H1 (cell line): ENCODE results near the gene GIT1. TPM values are rescaled to one million over a fixed set of nuclear protein-coding genes. Genes with fewer than 3 reads are reported as not detected.
"Not testable (repeated sequence)": the region's sequence is repeated elsewhere in the genome, so short reads cannot be mapped to it uniquely, and the experiment has no call there.

ENCODE experiments used
- CTCF ChIA-PET: fragments of 300-600 bp; sonication (Branson Sonifier 250); formaldehyde crosslinking; loops from one replicate; lab custom pipeline; 2021; ENCODE audit not compliant: partially characterized antibody; lab: Charles Lee
- POLR2A ChIA-PET: fragments of 300-600 bp; sonication (Branson Sonifier 250); formaldehyde crosslinking; loops from one replicate; lab custom pipeline; 2021; ENCODE audit warnings: inconsistent platforms; ENCODE audit not compliant: partially characterized antibody; lab: Charles Lee
- DNase-seq, 2 experiments: peaks; one replicate each; pipeline versions ENCODE4 v3.0.0 to v3.0.0-alpha.2; 2010 to 2022; ENCODE audit warnings: low spot score in 2 of 2, low read depth in 1 of 2, mixed read lengths in 1 of 2
- FAIRE-seq: peaks from 2 replicates; lab custom pipeline; 2011; peaks lifted over from hg19 to GRCh38; lab: Jason Lieb, UNC
- H2AFZ ChIP-seq: 2 replicates; pipeline ENCODE4 v1.8.1; 2012; ENCODE audit warnings: low read length, inconsistent platforms
- H2AK5ac ChIP-seq: 2 replicates; pipeline ENCODE4 v1.6.1; 2013; ENCODE audit warnings: low read depth, low read length
- H2BK120ac ChIP-seq: replicated peaks from 2 replicates; pipeline ENCODE3; 2013; ENCODE audit warnings: low read depth, low read length, inconsistent platforms
- H2BK12ac ChIP-seq: 2 replicates; pipeline ENCODE4 v1.6.1; 2013; ENCODE audit warnings: low read depth, low read length
- H2BK15ac ChIP-seq: 2 replicates; pipeline ENCODE4 v1.6.1; 2013; ENCODE audit warnings: low read length
- H2BK20ac ChIP-seq: 2 replicates; pipeline ENCODE4 v1.6.1; 2013; ENCODE audit warnings: low read length
- H2BK5ac ChIP-seq: 2 replicates; pipeline ENCODE4 v1.6.1; 2013; ENCODE audit warnings: low read depth, low read length
- H3K14ac ChIP-seq: 2 replicates; pipeline ENCODE4 v1.6.1; 2013; ENCODE audit warnings: inconsistent platforms; ENCODE audit not compliant: insufficient read length
- H3K18ac ChIP-seq: 2 replicates; pipeline ENCODE4 v1.6.1; 2013; ENCODE audit warnings: low read length; ENCODE audit errors: extremely low read depth
- H3K23ac ChIP-seq: 2 replicates; pipeline ENCODE4 v1.6.1; 2013; ENCODE audit warnings: inconsistent platforms; ENCODE audit not compliant: insufficient read length
- H3K23me2 ChIP-seq: 2 replicates; pipeline ENCODE4 v1.6.1; 2013; ENCODE audit warnings: low read depth, low read length
- H3K27ac ChIP-seq: 2 replicates; pipeline ENCODE4 v1.6.1; 2011; ENCODE audit warnings: low read depth, low read length, inconsistent platforms
- H3K27me3 ChIP-seq, 4 experiments: replicated peaks in 1 of 4; 1 replicate in 1 of 4; 2 replicates in 3 of 4; pipeline versions ENCODE4 v1.6.1 to v1.8.1; 2011 to 2013; ENCODE audit warnings: low read length in 3 of 4, mild to moderate bottlenecking in 3 of 4, inconsistent platforms in 2 of 4, mixed read lengths in 2 of 4, moderate library complexity in 1 of 4; ENCODE audit not compliant: control insufficient read depth in 3 of 4, insufficient read depth in 3 of 4; ENCODE audit errors: extremely low read depth in 1 of 4
- H3K36me3 ChIP-seq, 4 experiments: 2 replicates each; pipeline versions ENCODE4 v1.6.1 to v1.8.1; 2011 to 2013; ENCODE audit warnings: mild to moderate bottlenecking in 4 of 4, low read length in 3 of 4, moderate library complexity in 2 of 4, control low read depth in 1 of 4, inconsistent platforms in 1 of 4; ENCODE audit not compliant: insufficient read depth in 4 of 4, control insufficient read depth in 2 of 4
- H3K4ac ChIP-seq: replicated peaks from 2 replicates; pipeline ENCODE3; 2013; ENCODE audit warnings: low read length, low read depth, mixed read lengths, inconsistent platforms; ENCODE audit not compliant: insufficient read length
- H3K4me1 ChIP-seq, 4 experiments: replicated peaks in 1 of 4; 1 replicate in 1 of 4; 2 replicates in 3 of 4; pipeline versions ENCODE4 v1.6.1 to v1.8.1; 2011 to 2013; ENCODE audit warnings: low read length in 3 of 4, inconsistent platforms in 2 of 4, mixed read lengths in 1 of 4; ENCODE audit not compliant: insufficient read depth in 4 of 4, control insufficient read depth in 3 of 4
- H3K4me2 ChIP-seq, 2 experiments: 2 replicates each; pipeline versions ENCODE4 v1.6.1 to v1.8.1; 2011 to 2013; ENCODE audit warnings: low read depth in 2 of 2, low read length in 2 of 2, control low read depth in 1 of 2, inconsistent platforms in 1 of 2, mild to moderate bottlenecking in 1 of 2; ENCODE audit not compliant: insufficient read depth in 1 of 2
- H3K4me3 ChIP-seq, 4 experiments: fragments of 200-600, 300-600 bp in 1 of 4; sonication (generic), shearing (Covaris generic), sonication (Bioruptor Twin) in 1 of 4; 2 replicates each; pipeline versions ENCODE4 v1.5.1 to v1.8.1; 2011 to 2016; ENCODE audit warnings: low read length in 4 of 4, low read depth in 3 of 4, control low read depth in 2 of 4, inconsistent platforms in 2 of 4, mild to moderate bottlenecking in 2 of 4, mixed read lengths in 1 of 4, moderate library complexity in 1 of 4; ENCODE audit not compliant: insufficient read depth in 2 of 4; ENCODE audit errors: extremely low read depth in 1 of 4
- H3K56ac ChIP-seq: replicated peaks from 2 replicates; pipeline ENCODE3; 2013; ENCODE audit warnings: low read depth, mild to moderate bottlenecking, mixed read lengths, low read length, inconsistent platforms; ENCODE audit not compliant: insufficient read length
- H3K79me1 ChIP-seq: 2 replicates; pipeline ENCODE4 v1.6.1; 2013; ENCODE audit warnings: low read depth, low read length, control low read depth
- H3K79me2 ChIP-seq, 2 experiments: 2 replicates each; pipeline versions ENCODE4 v1.6.1 to v1.8.1; 2012 to 2013; ENCODE audit warnings: low read length in 2 of 2, mild to moderate bottlenecking in 2 of 2, inconsistent platforms in 1 of 2; ENCODE audit not compliant: insufficient read depth in 2 of 2, control insufficient read depth in 1 of 2
- H3K9ac ChIP-seq, 4 experiments: replicated peaks in 1 of 4; 1 replicate in 1 of 4; 2 replicates in 3 of 4; pipeline versions ENCODE4 v1.6.1 to v1.8.1; 2011 to 2013; ENCODE audit warnings: low read depth in 3 of 4, low read length in 3 of 4, control low read depth in 2 of 4, mild to moderate bottlenecking in 2 of 4, moderate library complexity in 2 of 4, inconsistent platforms in 1 of 4; ENCODE audit errors: extremely low read depth in 1 of 4
- H3K9me3 ChIP-seq, 2 experiments: 2 replicates each; pipeline versions ENCODE4 v1.6.1 to v1.8.1; 2012 to 2013; ENCODE audit warnings: mild to moderate bottlenecking in 2 of 2, moderate library complexity in 2 of 2, control low read depth in 1 of 2, inconsistent platforms in 1 of 2, low read depth in 1 of 2, low read length in 1 of 2, mixed read lengths in 1 of 2; ENCODE audit not compliant: insufficient read depth in 2 of 2
- H4K20me1 ChIP-seq, 2 experiments: replicated peaks in 1 of 2; 2 replicates each; pipeline versions ENCODE3 to v1.8.1; 2011 to 2013; ENCODE audit warnings: inconsistent platforms in 2 of 2, low read length in 2 of 2, mild to moderate bottlenecking in 1 of 2; ENCODE audit not compliant: insufficient read depth in 2 of 2, control insufficient read depth in 1 of 2
- H4K5ac ChIP-seq: 2 replicates; pipeline ENCODE4 v1.6.1; 2013; ENCODE audit warnings: low read length, low read depth, mixed read lengths, inconsistent platforms; ENCODE audit not compliant: insufficient read length
- H4K8ac ChIP-seq: 2 replicates; pipeline ENCODE4 v1.8.0; 2013; ENCODE audit warnings: mild to moderate bottlenecking, moderate library complexity, low read length, inconsistent platforms; ENCODE audit not compliant: insufficient read depth; ENCODE audit errors: extremely low read depth
- H4K91ac ChIP-seq: replicated peaks from 2 replicates; pipeline ENCODE3; 2013; ENCODE audit warnings: low read length, mixed read lengths, inconsistent platforms; ENCODE audit not compliant: insufficient read length
- CTBP2 ChIP-seq: IDR thresholded peaks from 2 replicates; pipeline ENCODE4 v1.7.0; 2011; ENCODE audit warnings: borderline replicate concordance, mild to moderate bottlenecking, moderate library complexity, mixed read lengths, low read length; ENCODE audit not compliant: insufficient read depth, insufficient read length
- EZH2 ChIP-seq: fragments of 200-600 bp; sonication (generic); IDR thresholded peaks from 2 replicates; pipeline ENCODE4 v1.7.1; 2012; ENCODE audit warnings: low read depth, mild to moderate bottlenecking, moderate library complexity, low read length, inconsistent platforms; ENCODE audit not compliant: severe bottlenecking
- HDAC2 ChIP-seq, 2 experiments: fragments of 300-600 bp in 1 of 2; sonication (generic) in 1 of 2; IDR thresholded peaks; 2 replicates each; pipeline ENCODE4 v1.6.1; 2011 to 2012; ENCODE audit warnings: low read depth in 2 of 2, low read length in 2 of 2, mild to moderate bottlenecking in 2 of 2, moderate library complexity in 2 of 2, borderline replicate concordance in 1 of 2, inconsistent platforms in 1 of 2
- RNF2 ChIP-seq: fragments of 200-900, 300-1000 bp; sonication (generic); IDR thresholded peaks from 2 replicates; pipeline ENCODE4 v1.7.1; 2016; ENCODE audit warnings: borderline replicate concordance, low read depth, mild to moderate bottlenecking, antibody characterized with exemption, low read length; ENCODE audit not compliant: poor library complexity, severe bottlenecking; ENCODE audit errors: missing control alignments
- TAF1 ChIP-seq: IDR thresholded peaks from 2 replicates; pipeline ENCODE4 v1.6.1; 2011; ENCODE audit warnings: mild to moderate bottlenecking, low read depth, low read length
- WGBS, 2 experiments: shearing (Covaris generic) in 1 of 2; methylation state at CpG; one replicate each; pipeline versions ENCODE4 v1.1.6 to v1.1.7; 2013 to 2015; ENCODE audit warnings: low lambda C conversion rate in 2 of 2, mixed read lengths in 2 of 2, inconsistent platforms in 1 of 2, low coverage in 1 of 2, missing lambda C conversion rate in 1 of 2; ENCODE audit not compliant: insufficient replicate concordance in 2 of 2, insufficient coverage in 1 of 2, insufficient read length in 1 of 2; ENCODE audit errors: extremely low coverage in 1 of 2, missing lambda C conversion rate in 1 of 2; 5-methylcytosine and 5-hydroxymethylcytosine counted together
- polyA plus RNA-seq, 7 experiments: library from polyadenylated mRNA; depleted of rRNA in 3 of 7; stranded (reverse) in 5 of 7; unstranded in 2 of 7; fragments of >200 nt in 5 of 7; fragments of 200-250 nt in 2 of 7; gene quantifications; 1 replicate in 5 of 7; 2 replicates in 1 of 7; 4 replicates in 1 of 7; pipeline versions ENCODE4 v1.2.1 to v1.2.3, GENCODE V29; 2011 to 2013; ENCODE audit warnings: missing spikeins in 2 of 7, mixed read lengths in 2 of 7
- total RNA-seq: library from RNA; stranded (reverse); fragmentation: NEBNext Ultra II Directional; extraction: Animal tissue kit (Norgen Biotek cat#: 25700); gene quantifications from 2 replicates; pipeline ENCODE4 v1.2.1, GENCODE V29; 2021

The GIT1 gene
- total and polyA plus RNA-seq, 2 of the 8 experiments (the other 6 are each of a cell fraction or from before 2014, with no cell fraction given) = 62.4 to 63.0 TPM

DNA sequence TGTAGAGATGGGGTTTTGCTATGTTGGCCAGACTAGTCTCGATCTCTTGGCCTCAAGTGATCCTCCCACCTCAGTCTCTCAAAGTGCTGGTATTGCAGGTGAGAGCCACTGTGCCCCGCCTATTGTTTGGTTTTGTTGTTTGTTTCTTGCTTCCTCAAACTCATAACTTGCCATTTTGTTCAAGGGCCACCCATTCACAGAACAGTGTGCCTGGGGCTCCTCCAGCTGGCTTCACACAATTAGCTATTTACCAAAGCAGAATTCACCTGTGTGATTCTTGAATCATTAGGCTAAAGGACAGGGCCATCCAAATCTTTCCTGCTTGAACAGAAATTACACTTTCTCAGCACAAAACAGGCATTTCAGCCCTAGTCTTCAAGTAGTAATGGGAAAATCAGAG is 29.8 kb downstream of the GIT1 start (continued):
- TF ChIP-seq CTBP2 (no peak), TAF1 (no peak), HDAC2 (IDR thresholded peaks at IDR 0.05; ENCODE audit: borderline replicate concordance in 1 of 2, low read depth in 2 of 2, low read length in 2 of 2) (no peak), EZH2 (no peak), RNF2 (no peak)

DNA sequence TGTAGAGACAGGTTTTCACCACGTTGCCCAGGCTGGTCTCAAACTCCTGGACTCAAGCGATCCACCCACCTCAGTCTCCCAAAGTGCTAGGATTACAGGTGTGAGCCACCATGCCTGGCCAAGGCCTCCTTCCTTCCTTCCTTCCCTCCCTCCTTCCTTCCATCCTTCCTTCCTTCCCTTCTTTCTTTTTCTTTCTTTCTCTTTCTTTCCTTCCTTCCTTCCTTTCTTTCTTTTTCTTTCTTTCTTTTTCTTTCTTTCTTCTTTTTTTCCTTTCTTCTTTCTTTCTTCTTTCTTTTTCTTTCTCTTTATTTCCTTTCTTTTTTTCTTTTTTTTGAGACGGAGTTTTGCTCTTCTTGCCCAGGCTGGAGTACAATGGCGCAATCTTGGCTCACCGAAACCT is 31.3 kb downstream of the GIT1 start:
- H4K91ac ChIP-seq, H4K20me1 ChIP-seq, H3K27ac ChIP-seq, H3K14ac ChIP-seq, H2BK120ac ChIP-seq, H3K23me2 ChIP-seq, H3K23ac ChIP-seq, H3K27me3 ChIP-seq, H3K79me1 ChIP-seq, H2BK5ac ChIP-seq, H2BK20ac ChIP-seq, H2AK5ac ChIP-seq, H2AFZ ChIP-seq, H3K36me3 ChIP-seq, POLR2A ChIA-PET, H2BK15ac ChIP-seq, H3K4ac ChIP-seq, DNase-seq, H3K9ac ChIP-seq, H3K4me2 ChIP-seq, H4K8ac ChIP-seq, H3K9me3 ChIP-seq, H2BK12ac ChIP-seq, H3K4me3 ChIP-seq, H3K56ac ChIP-seq, H3K18ac ChIP-seq, FAIRE-seq, H4K5ac ChIP-seq, H3K4me1 ChIP-seq, H3K79me2 ChIP-seq: not testable (repeated sequence)
- CTCF ChIA-PET = interaction anchor here (1.2 kb wide), 1 partner anchor 14 kb away, joined by 3 read pairs; no protein-coding TSS in a partner anchor
- WGBS, 2 experiments = 93% methylated on average over 5 of the region's 5 CpGs; no CpG with 5 or more reads in 1 of the 2 experiments
